ENCODE measurements around the gene DCDC2B. TPM values are rescaled to one million over a fixed set of nuclear protein-coding genes. Genes with fewer than 3 reads are reported as not detected.

DCDC2B gene
- total and polyA plus RNA-seq, 9 of the 15 experiments (the other 6 are each of a cell fraction or from before 2014, with no cell fraction given): not detected

GRCh38 chr1:32221980-32222755, 13.3 kb downstream of the DCDC2B start, which contains the start of the genes EIF3I and TMEM234 (continued):
- TF ChIP-seq ARID3A (IDR thresholded peaks at IDR 0.05; ENCODE audit: borderline replicate concordance, low read depth, low read length): no peak
- no peak; the same call in 1 of the 2 replicates for TF ChIP-seq TEAD4 (IDR thresholded peaks at IDR 0.05; ENCODE audit: low read length)
- TF ChIP-seq TEAD4 (CRISPR knock-in tag; IDR thresholded peaks at IDR 0.05; ENCODE audit: borderline replicate concordance): no peak
- TF ChIP-seq ATF6 (CRISPR knock-in tag; IDR thresholded peaks at IDR 0.05): no peak; the same call in 1 of the 2 replicates
- TF ChIP-seq THAP7 (CRISPR knock-in tag; IDR thresholded peaks at IDR 0.05): no peak
- peak; percentile 81; the same call in 1 of the 2 replicates for TF ChIP-seq PML (IDR thresholded peaks at IDR 0.05; ENCODE audit: low read length)
- no peak for TF ChIP-seq NCOA2 (IDR thresholded peaks at IDR 0.05; ENCODE audit: partially characterized antibody in 2 of 2)
- peak; percentile 79 for TF ChIP-seq MBD2 (IDR thresholded peaks at IDR 0.05; ENCODE audit: borderline replicate concordance, low read depth)
- peak; percentile 89 for TF ChIP-seq SP1 (CRISPR knock-in tag; IDR thresholded peaks at IDR 0.05)
- no peak for TF ChIP-seq ZNF197 (CRISPR knock-in tag; IDR thresholded peaks at IDR 0.05; ENCODE audit: low read depth)
- no peak for TF ChIP-seq BRD9 (IDR thresholded peaks at IDR 0.05; ENCODE audit: low read depth, partially characterized antibody)
- TF ChIP-seq ZNF512 (tag; IDR thresholded peaks at IDR 0.05): no peak
- peak; percentile 37; the same call in 1 of the 2 replicates for TF ChIP-seq ATF3 (IDR thresholded peaks at IDR 0.05)
- TF ChIP-seq ATF3 (CRISPR knock-in tag; conservative IDR thresholded peaks at IDR 0.05): no peak
- no peak for TF ChIP-seq CAMTA2 (CRISPR knock-in tag; conservative IDR thresholded peaks at IDR 0.05)
- TF ChIP-seq SMARCC2 (IDR thresholded peaks at IDR 0.05; ENCODE audit: low read depth): no peak
- TF ChIP-seq RBBP5 (IDR thresholded peaks at IDR 0.05; ENCODE audit: borderline replicate concordance, insufficient read depth, low read length, poor library complexity, severe bottlenecking): peak; percentile 70
- no peak for TF ChIP-seq HMG20A (CRISPR knock-in tag; conservative IDR thresholded peaks at IDR 0.05)
- peak; percentile 73 to 96; a peak in 3 of 4 replicates for TF ChIP-seq HDAC1 (IDR thresholded peaks at IDR 0.05)
- no peak for TF ChIP-seq TSC22D4 (tag; IDR thresholded peaks at IDR 0.05)
- TF ChIP-seq ELF1 (tag; IDR thresholded peaks at IDR 0.05): peak; percentile 99
- TF ChIP-seq MECOM (CRISPR knock-in tag; IDR thresholded peaks at IDR 0.05): no peak

All from K562 (cell line).